ENCODE results near the gene TBC1D1.

Gene TBC1D1

DNA sequence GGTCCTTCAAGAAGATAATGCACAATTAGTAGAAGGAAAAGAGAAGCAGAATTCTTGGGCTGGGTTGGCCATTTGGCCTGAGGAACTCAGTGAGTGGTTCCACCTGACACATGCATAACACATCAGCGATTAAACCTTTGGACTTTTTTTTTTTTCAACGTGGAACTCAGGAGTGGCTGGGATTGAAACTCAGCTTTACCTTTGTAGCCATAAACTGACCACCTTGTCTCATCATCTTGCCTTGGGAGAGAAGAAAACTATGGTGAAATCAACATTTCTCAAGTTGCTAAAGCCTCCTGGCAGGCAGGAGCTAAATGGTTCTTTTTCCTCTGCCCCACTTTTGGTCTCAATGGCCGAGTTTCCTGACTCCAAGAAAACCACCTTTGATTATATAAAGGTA, 85.6 kb downstream of the TBC1D1 start:
- Histone ChIP-seq H3K9me3 (ENCODE audit: control insufficient read depth, low read length) (no peaks in the 10 kb centered on the region), H3K4me1 (ENCODE audit: control insufficient read depth, insufficient read depth, low read length, poor library complexity, severe bottlenecking) (peaks cover 8% of the 10 kb centered on the region), H3K4me3 (ENCODE audit: insufficient read depth, low read depth, low read length, poor library complexity, severe bottlenecking) (peak overlapping the region; percentile 40), H3K27me3 (replicated peaks; ENCODE audit: control insufficient read depth, insufficient read depth, low read length, poor library complexity, severe bottlenecking) (no peaks in the 10 kb centered on the region), H3K27ac (ENCODE audit: insufficient read depth, low read length, poor library complexity, severe bottlenecking) (peak overlapping the region; percentile 51), H3K36me3 (ENCODE audit: control insufficient read depth, insufficient read depth, low read length) (no peaks in the 10 kb centered on the region)
- DNase-seq, result no peak

DNA sequence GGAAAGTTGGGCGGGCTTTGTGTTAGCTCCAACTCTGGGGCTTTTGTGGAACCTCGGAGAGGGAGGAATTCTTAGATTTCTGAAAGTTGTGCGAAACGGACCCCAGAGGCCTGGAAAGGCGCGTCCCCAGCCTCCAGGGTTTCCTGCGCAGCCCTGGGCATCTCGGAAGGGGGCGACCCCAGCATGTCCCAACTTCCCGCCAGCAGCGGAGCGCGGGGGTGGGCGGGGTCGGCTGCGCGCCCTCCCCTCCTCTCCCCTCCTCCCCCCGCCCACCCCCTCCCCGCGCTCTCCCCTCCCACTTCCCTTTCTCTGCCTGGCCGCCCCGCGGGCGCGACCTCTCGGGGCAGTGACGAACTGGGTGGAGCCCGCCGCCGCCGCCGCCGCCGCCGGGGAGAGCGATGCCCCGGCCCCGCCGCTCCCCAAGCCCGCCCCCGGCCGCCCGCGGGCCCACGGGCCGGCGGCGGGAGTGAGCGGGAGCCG, 86.1 kb downstream of the TBC1D1 start:
- Histone ChIP-seq H3K4me1 (ENCODE audit: control insufficient read depth, insufficient read depth, low read length, poor library complexity, severe bottlenecking) (peaks cover 10% of the 10 kb centered on the region), H3K4me3 (ENCODE audit: insufficient read depth, low read depth, low read length, poor library complexity, severe bottlenecking) (peak overlapping the region; percentile 86), H3K36me3 (ENCODE audit: control insufficient read depth, insufficient read depth, low read length) (no peaks in the 10 kb centered on the region), H3K27ac (ENCODE audit: insufficient read depth, low read length, poor library complexity, severe bottlenecking) (peak overlapping the region; percentile 75), H3K27me3 (replicated peaks; ENCODE audit: control insufficient read depth, insufficient read depth, low read length, poor library complexity, severe bottlenecking) (no peaks in the 10 kb centered on the region), H3K9me3 (ENCODE audit: control insufficient read depth, low read length) (no peaks in the 10 kb centered on the region)
- peak; percentile 67 to 76 (median 71) for DNase-seq

DNA sequence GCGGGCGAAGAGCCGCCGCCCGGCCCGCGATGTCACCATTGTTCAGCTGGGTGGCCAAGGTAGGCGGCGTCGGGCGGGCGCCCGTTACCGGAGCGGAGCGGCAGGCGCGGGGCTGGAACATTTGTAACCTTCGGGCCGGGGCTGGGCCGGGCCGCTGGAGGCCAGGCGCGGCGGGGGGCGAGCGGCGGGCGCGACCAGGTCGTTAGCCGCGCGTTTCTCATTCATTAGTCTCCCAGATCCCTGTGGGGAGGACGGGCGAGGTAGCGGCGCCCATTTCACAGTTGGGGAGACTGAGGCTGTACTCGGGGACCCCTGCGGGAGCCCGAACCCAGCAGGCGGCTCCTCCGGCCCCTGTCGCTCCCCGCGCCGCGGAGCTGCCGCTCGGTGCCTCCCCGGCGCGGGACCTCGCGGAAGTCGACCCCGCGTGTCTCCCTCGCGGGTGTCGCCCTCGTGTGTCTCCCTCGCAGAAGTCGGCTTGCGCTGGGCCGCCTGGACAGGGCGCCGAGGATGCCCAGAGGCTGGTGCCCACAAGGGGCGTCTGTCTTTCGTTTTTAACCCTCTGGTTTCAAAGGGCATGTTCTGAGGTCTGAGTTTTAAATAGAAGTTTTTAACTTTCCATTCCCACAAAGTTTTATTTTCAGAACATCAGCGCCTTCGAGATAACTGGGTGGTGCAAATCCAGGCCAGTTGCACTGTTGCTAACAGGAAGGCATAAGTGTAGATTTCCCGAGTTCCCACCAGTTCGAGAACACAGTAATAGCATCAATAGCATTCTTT, 86.8 kb downstream of the TBC1D1 start:
- H3K4me1 ChIP-seq (ENCODE audit: control insufficient read depth, insufficient read depth, low read length, poor library complexity, severe bottlenecking), result peaks cover 10% of the 10 kb centered on the region
- H3K9me3 ChIP-seq (ENCODE audit: control insufficient read depth, low read length), result no peaks in the 10 kb centered on the region
- no peaks in the 10 kb centered on the region for H3K27me3 ChIP-seq (replicated peaks; ENCODE audit: control insufficient read depth, insufficient read depth, low read length, poor library complexity, severe bottlenecking)
- H3K4me3 ChIP-seq (ENCODE audit: insufficient read depth, low read depth, low read length, poor library complexity, severe bottlenecking), result peak overlapping the region; percentile 86
- DNase-seq, result peak; percentile 54 to 70 (median 62)
- H3K36me3 ChIP-seq (ENCODE audit: control insufficient read depth, insufficient read depth, low read length), result no peaks in the 10 kb centered on the region
- H3K27ac ChIP-seq (ENCODE audit: insufficient read depth, low read length, poor library complexity, severe bottlenecking), result peak overlapping the region; percentile 75

DNA sequence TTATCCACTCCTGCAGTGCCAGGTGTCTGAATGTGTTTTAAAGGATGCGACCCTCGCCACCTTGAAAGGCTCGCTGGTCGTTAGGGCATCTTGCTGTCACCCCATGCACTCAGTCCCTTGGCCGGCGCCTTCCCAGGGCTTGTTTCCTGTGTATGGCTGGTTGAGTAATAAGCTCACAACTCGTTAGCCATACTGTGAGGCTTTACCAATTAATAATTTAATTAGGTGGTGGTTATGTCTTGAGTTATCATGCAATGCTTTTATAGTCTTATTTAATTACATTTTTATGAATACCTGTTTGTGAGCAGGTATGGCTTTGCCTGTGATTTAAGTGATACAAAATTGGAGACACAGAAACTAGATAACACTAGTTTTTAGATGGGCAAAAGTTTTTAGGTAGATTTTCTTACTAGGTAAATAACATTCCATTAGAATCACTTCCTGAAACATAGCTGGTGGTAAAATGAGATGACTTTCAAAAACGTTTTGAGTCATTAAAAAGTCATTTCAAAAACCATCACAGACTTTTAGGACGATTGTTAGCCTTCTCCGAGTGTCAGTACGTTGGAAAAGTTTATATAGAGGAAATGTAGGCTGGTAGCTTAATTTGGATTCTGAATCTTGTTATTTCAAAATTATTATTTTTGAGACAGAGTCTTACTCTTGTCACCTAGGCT, 87.5 kb downstream of the TBC1D1 start:
- DNase-seq, result peak in 1 of 3 donors; percentile 6
- peaks cover 10% of the 10 kb centered on the region for H3K4me1 ChIP-seq (ENCODE audit: control insufficient read depth, insufficient read depth, low read length, poor library complexity, severe bottlenecking)
- no peaks in the 10 kb centered on the region for H3K27me3 ChIP-seq (replicated peaks; ENCODE audit: control insufficient read depth, insufficient read depth, low read length, poor library complexity, severe bottlenecking)
- no peaks in the 10 kb centered on the region for H3K9me3 ChIP-seq (ENCODE audit: control insufficient read depth, low read length)
- peak overlapping the region; percentile 86 for H3K4me3 ChIP-seq (ENCODE audit: insufficient read depth, low read depth, low read length, poor library complexity, severe bottlenecking)
- no peak overlapping the region for H3K27ac ChIP-seq (ENCODE audit: insufficient read depth, low read length, poor library complexity, severe bottlenecking)
- no peaks in the 10 kb centered on the region for H3K36me3 ChIP-seq (ENCODE audit: control insufficient read depth, insufficient read depth, low read length)

DNA sequence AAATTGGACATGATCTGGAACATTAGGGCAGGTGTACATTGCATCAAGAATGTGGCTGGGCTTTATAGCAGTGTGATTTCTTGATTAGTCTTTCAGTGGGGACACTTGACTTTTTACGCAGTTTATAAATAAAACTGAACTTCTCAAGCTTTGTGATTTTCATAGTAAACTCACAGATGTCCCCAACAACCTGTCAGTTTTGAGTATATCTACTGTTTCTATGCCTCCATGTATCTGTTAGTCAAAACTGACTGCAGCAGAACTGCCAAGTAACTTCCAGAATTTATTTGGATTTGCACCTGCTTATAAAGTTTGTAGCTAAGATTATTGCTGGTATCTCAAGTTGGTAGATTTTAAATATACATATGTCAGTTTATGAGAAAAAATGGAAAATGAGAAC, 89.4 kb downstream of the TBC1D1 start:
- H3K36me3 ChIP-seq (ENCODE audit: control insufficient read depth, insufficient read depth, low read length), result no peaks in the 10 kb centered on the region

DNA sequence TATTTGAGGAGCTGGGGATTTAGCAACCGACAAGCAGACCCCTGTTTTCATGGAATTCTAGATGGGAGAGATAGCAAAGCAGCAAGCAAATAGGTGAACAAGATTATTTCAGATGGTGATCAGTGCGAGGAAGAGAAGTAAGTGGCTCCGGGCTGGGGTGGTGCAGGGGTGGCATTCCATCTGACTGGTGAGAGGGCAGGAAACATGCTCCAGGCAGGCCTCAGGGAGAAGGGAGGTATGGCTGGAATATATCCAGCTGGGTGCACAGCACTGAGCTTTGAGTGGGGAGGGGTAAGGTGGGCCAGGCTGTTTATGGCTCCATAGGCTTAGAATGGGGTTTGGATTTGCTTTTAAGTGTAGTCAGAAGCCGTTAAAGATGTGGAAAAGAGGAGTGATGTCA, 90.5 kb downstream of the TBC1D1 start:
- DNase-seq, result no peak
- Histone ChIP-seq H3K27ac (ENCODE audit: insufficient read depth, low read length, poor library complexity, severe bottlenecking) (no peak overlapping the region), H3K36me3 (ENCODE audit: control insufficient read depth, insufficient read depth, low read length) (no peaks in the 10 kb centered on the region), H3K9me3 (ENCODE audit: control insufficient read depth, low read length) (no peaks in the 10 kb centered on the region), H3K4me3 (ENCODE audit: insufficient read depth, low read depth, low read length, poor library complexity, severe bottlenecking) (no peak overlapping the region), H3K27me3 (replicated peaks; ENCODE audit: control insufficient read depth, insufficient read depth, low read length, poor library complexity, severe bottlenecking) (no peaks in the 10 kb centered on the region), H3K4me1 (ENCODE audit: control insufficient read depth, insufficient read depth, low read length, poor library complexity, severe bottlenecking) (peaks cover 10% of the 10 kb centered on the region)

More for the DNA sequence above, 89.4 kb downstream of the TBC1D1 start:
- Histone ChIP-seq H3K9me3 (ENCODE audit: control insufficient read depth, low read length) (no peaks in the 10 kb centered on the region), H3K27ac (ENCODE audit: insufficient read depth, low read length, poor library complexity, severe bottlenecking) (no peak overlapping the region), H3K27me3 (replicated peaks; ENCODE audit: control insufficient read depth, insufficient read depth, low read length, poor library complexity, severe bottlenecking) (no peaks in the 10 kb centered on the region), H3K4me1 (ENCODE audit: control insufficient read depth, insufficient read depth, low read length, poor library complexity, severe bottlenecking) (peaks cover 10% of the 10 kb centered on the region), H3K4me3 (ENCODE audit: insufficient read depth, low read depth, low read length, poor library complexity, severe bottlenecking) (no peak overlapping the region)
- DNase-seq, result no peak

DNA sequence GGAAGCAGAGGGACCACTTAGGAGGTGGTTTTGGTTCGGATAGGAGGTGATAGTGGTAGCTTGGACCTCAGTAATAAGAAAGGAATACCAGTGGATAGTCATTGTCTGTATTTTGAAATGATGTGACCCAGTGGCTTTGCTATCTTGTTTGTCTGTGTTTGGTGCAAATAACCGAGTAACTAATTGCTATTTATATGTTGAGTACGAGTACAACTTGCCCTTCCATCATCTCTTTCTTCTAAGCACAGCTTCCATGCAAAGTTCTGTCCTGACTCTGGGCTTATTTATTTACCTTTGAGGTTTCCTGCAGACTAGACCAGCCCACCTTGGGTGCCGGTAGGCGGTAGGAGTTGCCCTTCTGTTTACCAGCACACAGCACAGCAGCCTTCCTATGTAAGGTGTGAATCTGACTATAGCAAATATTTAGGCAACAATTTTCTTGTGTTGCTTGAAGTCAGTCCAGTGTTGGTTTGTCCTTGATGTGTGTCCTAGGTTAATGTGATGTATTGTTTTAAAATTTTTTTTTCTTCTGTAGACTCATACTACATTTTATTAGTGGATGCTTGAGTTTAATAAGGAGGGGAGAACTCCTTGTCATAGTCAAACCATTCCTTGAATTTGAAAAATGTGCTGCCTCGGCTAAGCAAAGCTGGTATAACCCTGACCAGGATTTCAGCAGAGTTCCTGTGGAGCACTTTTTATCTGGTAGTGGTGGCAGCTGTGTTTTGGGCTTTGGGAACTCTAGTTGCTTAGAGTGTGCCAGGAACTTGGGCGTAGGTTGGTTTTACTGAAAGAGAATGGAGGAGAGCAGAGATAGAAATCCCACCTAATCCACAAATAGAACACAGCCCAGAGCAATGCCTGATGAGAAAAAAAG, 91.2 kb downstream of the TBC1D1 start:
- Histone ChIP-seq H3K9me3 (ENCODE audit: control insufficient read depth, low read length) (no peaks in the 10 kb centered on the region), H3K36me3 (ENCODE audit: control insufficient read depth, insufficient read depth, low read length) (no peaks in the 10 kb centered on the region), H3K4me1 (ENCODE audit: control insufficient read depth, insufficient read depth, low read length, poor library complexity, severe bottlenecking) (peaks cover 10% of the 10 kb centered on the region), H3K27me3 (replicated peaks; ENCODE audit: control insufficient read depth, insufficient read depth, low read length, poor library complexity, severe bottlenecking) (no peaks in the 10 kb centered on the region), H3K27ac (ENCODE audit: insufficient read depth, low read length, poor library complexity, severe bottlenecking) (no peak overlapping the region), H3K4me3 (ENCODE audit: insufficient read depth, low read depth, low read length, poor library complexity, severe bottlenecking) (no peak overlapping the region)
- no peak for DNase-seq

DNA sequence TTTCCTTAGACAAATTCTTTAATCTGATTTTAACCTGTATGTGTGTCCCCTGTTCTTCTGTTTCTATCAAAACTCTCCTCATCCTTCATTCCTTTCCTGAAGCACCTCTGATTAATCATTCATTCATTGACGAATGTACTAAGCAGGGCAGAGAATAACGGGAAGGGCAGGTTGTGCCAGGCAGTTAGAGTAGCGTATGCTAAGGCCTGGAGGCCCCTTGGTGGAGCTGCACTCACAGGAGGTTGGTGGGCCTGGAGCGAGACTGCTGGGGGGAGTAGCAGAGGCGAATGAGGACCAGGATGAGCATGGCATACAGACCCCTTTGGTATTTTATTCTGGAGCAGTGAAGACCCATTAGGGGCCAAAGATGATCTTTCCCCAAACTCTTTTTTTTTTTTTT, 91.9 kb downstream of the TBC1D1 start:
- Histone ChIP-seq H3K36me3 (ENCODE audit: control insufficient read depth, insufficient read depth, low read length) (no peaks in the 10 kb centered on the region), H3K4me1 (ENCODE audit: control insufficient read depth, insufficient read depth, low read length, poor library complexity, severe bottlenecking) (peaks cover 10% of the 10 kb centered on the region), H3K27ac (ENCODE audit: insufficient read depth, low read length, poor library complexity, severe bottlenecking) (no peak overlapping the region), H3K4me3 (ENCODE audit: insufficient read depth, low read depth, low read length, poor library complexity, severe bottlenecking) (no peak overlapping the region), H3K9me3 (ENCODE audit: control insufficient read depth, low read length) (no peaks in the 10 kb centered on the region), H3K27me3 (replicated peaks; ENCODE audit: control insufficient read depth, insufficient read depth, low read length, poor library complexity, severe bottlenecking) (no peaks in the 10 kb centered on the region)
- DNase-seq, result no peak

DNA sequence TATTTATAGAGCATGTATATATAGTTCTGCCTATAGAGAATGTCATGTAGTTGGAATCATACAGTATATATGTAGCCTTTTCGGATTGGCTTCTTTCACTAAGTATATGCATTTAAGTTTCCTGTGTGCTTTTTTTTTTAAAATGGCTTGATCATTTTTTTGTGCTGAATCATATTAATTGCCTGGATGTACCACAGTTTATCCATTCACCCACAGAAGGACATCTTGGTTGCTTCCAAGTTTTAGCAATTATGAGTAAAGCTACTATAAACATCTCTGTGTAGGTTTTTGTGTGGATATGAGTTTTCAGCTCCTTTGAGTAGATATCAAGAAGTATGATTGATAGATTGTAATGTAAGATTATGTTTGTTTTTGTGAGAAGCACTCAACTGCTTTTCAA, 93.1 kb downstream of the TBC1D1 start:
- H3K27ac ChIP-seq (ENCODE audit: insufficient read depth, low read length, poor library complexity, severe bottlenecking), result no peak overlapping the region
- DNase-seq, result no peak
- no peaks in the 10 kb centered on the region for H3K36me3 ChIP-seq (ENCODE audit: control insufficient read depth, insufficient read depth, low read length)

More for the DNA sequence above, 93.1 kb downstream of the TBC1D1 start:
- Histone ChIP-seq H3K9me3 (ENCODE audit: control insufficient read depth, low read length) (no peaks in the 10 kb centered on the region), H3K4me1 (ENCODE audit: control insufficient read depth, insufficient read depth, low read length, poor library complexity, severe bottlenecking) (peaks cover 4% of the 10 kb centered on the region), H3K4me3 (ENCODE audit: insufficient read depth, low read depth, low read length, poor library complexity, severe bottlenecking) (no peak overlapping the region), H3K27me3 (replicated peaks; ENCODE audit: control insufficient read depth, insufficient read depth, low read length, poor library complexity, severe bottlenecking) (no peaks in the 10 kb centered on the region)
